IMR-90 (cell line): ENCODE measurements around the gene ANXA2. TPM values are rescaled to one million over a fixed set of nuclear protein-coding genes. Genes with fewer than 3 reads are reported as not detected.
A peak's percentile ranks its signal among the peaks of the same experiment; 100 is the strongest.

Source experiments
- ATAC-seq: fragments of 200-7000 bp; cut with Tn5 transposase; 2 replicates; pipeline ENCODE4 v1.9.1; 2020; ENCODE audit warnings: low read depth, mild to moderate bottlenecking, moderate library complexity
- BruUV-seq: library from RNA; stranded (reverse); fragments of 400-500 nt; replicated peaks from 2 replicates; lab custom pipeline; 2021; lab: Mats Ljungman, UMichigan
- CTCF ChIA-PET: fragments of 300-600 bp; formaldehyde crosslinking; extraction: SDS; loops from one replicate; lab custom pipeline; 2021; ENCODE audit warnings: antibody characterized with exemption; lab: Yijun Ruan, JAX
- POLR2A ChIA-PET: fragments of 300-600 bp; sonication (Branson Sonifier 250); formaldehyde crosslinking; loops from one replicate; lab custom pipeline; 2022; ENCODE audit warnings: antibody characterized with exemption; ENCODE audit not compliant: unreplicated experiment; lab: Charles Lee
- DNase-seq: peaks from one replicate; pipeline ENCODE4 v3.0.0; 2013
- H2AFZ ChIP-seq: replicated peaks from 2 replicates; pipeline ENCODE3; 2013; ENCODE audit warnings: low read length, mild to moderate bottlenecking; ENCODE audit not compliant: poor library complexity
- H2AK5ac ChIP-seq: 2 replicates; pipeline ENCODE4 v1.6.1; 2013; ENCODE audit warnings: low read depth, low read length, inconsistent platforms
- H2AK9ac ChIP-seq: replicated peaks from 2 replicates; pipeline ENCODE3; 2013; ENCODE audit warnings: mild to moderate bottlenecking, low read depth, low read length, moderate library complexity; ENCODE audit not compliant: poor library complexity
- H2BK120ac ChIP-seq: 2 replicates; pipeline ENCODE4 v1.6.1; 2013; ENCODE audit warnings: low read depth, low read length, inconsistent platforms
- H2BK15ac ChIP-seq: 3 replicates; pipeline ENCODE4 v1.6.1; 2013; ENCODE audit warnings: low read depth, low read length, inconsistent platforms
- H2BK20ac ChIP-seq: 2 replicates; pipeline ENCODE4 v1.6.1; 2013; ENCODE audit warnings: low read depth, mild to moderate bottlenecking, inconsistent platforms, low read length, moderate library complexity
- H2BK5ac ChIP-seq: 2 replicates; pipeline ENCODE4 v1.6.1; 2013; ENCODE audit warnings: mild to moderate bottlenecking, low read depth, low read length, inconsistent platforms; ENCODE audit not compliant: poor library complexity, severe bottlenecking
- H3K14ac ChIP-seq: replicated peaks from 2 replicates; pipeline ENCODE4 v1.6.1; 2013; ENCODE audit warnings: low read depth, low read length, inconsistent platforms
- H3K18ac ChIP-seq: 2 replicates; pipeline ENCODE4 v1.6.1; 2013; ENCODE audit warnings: low read depth, low read length, control low read depth
- H3K23ac ChIP-seq: 2 replicates; pipeline ENCODE4 v1.6.1; 2013; ENCODE audit warnings: low read depth, low read length, inconsistent platforms
- H3K27ac ChIP-seq: 2 replicates; pipeline ENCODE4 v1.5.1; 2013; ENCODE audit warnings: mild to moderate bottlenecking, control low read depth, low read length; ENCODE audit not compliant: insufficient read depth
- H3K27me3 ChIP-seq: 2 replicates; pipeline ENCODE4 v1.6.1; 2013; ENCODE audit warnings: low read length; ENCODE audit not compliant: control insufficient read depth, insufficient read depth
- H3K36me3 ChIP-seq: 2 replicates; pipeline ENCODE4 v1.6.1; 2013; ENCODE audit warnings: low read length, mixed read lengths; ENCODE audit not compliant: control insufficient read depth, insufficient read depth
- H3K4ac ChIP-seq: 2 replicates; pipeline ENCODE4 v1.6.1; 2013; ENCODE audit warnings: low read depth, low read length, inconsistent platforms
- H3K4me1 ChIP-seq: 2 replicates; pipeline ENCODE4 v1.6.1; 2013; ENCODE audit warnings: low read length, mixed read lengths; ENCODE audit not compliant: control insufficient read depth, insufficient read depth
- H3K4me2 ChIP-seq: 2 replicates; pipeline ENCODE4 v1.6.1; 2013; ENCODE audit warnings: low read depth, mild to moderate bottlenecking, control low read depth, low read length, moderate library complexity
- H3K4me3 ChIP-seq: 2 replicates; pipeline ENCODE4 v1.5.1; 2013; ENCODE audit warnings: low read depth, mild to moderate bottlenecking, control low read depth, low read length, moderate library complexity; ENCODE audit not compliant: insufficient read depth
- H3K56ac ChIP-seq: 2 replicates; pipeline ENCODE4 v1.6.1; 2013; ENCODE audit warnings: low read length, inconsistent platforms; ENCODE audit not compliant: insufficient read depth; ENCODE audit errors: extremely low read depth
- H3K79me1 ChIP-seq, 2 experiments: 2 replicates each; pipeline ENCODE4 v1.6.1; 2013; ENCODE audit warnings: low read length in 2 of 2, inconsistent platforms in 1 of 2, low read depth in 1 of 2
- H3K9ac ChIP-seq: 2 replicates; pipeline ENCODE4 v1.6.1; 2013; ENCODE audit warnings: low read depth, low read length, control low read depth
- H3K9me1 ChIP-seq: 2 replicates; pipeline ENCODE4 v1.6.1; 2013; ENCODE audit warnings: low read length, inconsistent platforms; ENCODE audit not compliant: insufficient read depth
- H3K9me3 ChIP-seq: 2 replicates; pipeline ENCODE4 v1.6.1; 2013; ENCODE audit warnings: low read length; ENCODE audit not compliant: control insufficient read depth, insufficient read depth
- H4K20me1 ChIP-seq: 2 replicates; pipeline ENCODE4 v1.6.1; 2013; ENCODE audit warnings: low read length, inconsistent platforms; ENCODE audit not compliant: insufficient read depth
- H4K5ac ChIP-seq: 2 replicates; pipeline ENCODE4 v1.6.1; 2013; ENCODE audit warnings: mild to moderate bottlenecking, low read depth, low read length, control low read depth
- H4K8ac ChIP-seq, 2 experiments: 2 replicates each; pipeline ENCODE4 v1.6.1; 2013; ENCODE audit warnings: low read depth in 2 of 2, low read length in 2 of 2, control low read depth in 1 of 2, inconsistent platforms in 1 of 2
- H4K91ac ChIP-seq: 2 replicates; pipeline ENCODE4 v1.6.1; 2013; ENCODE audit warnings: low read depth, low read length, inconsistent platforms; ENCODE audit not compliant: insufficient read depth
- BHLHE40 ChIP-seq: fragments of 150-350 bp; IDR thresholded peaks from 2 replicates; pipeline ENCODE4 v1.6.1; 2016; ENCODE audit warnings: mild to moderate bottlenecking, low read depth, low read length
- CEBPB ChIP-seq: IDR thresholded peaks from 2 replicates; pipeline ENCODE4 v1.6.1; 2012; ENCODE audit warnings: low read depth, low read length, improper control_type of control experiment
- FOS ChIP-seq: fragments of 150-350 bp; IDR thresholded peaks from 2 replicates; pipeline ENCODE4 v1.6.1; 2016; ENCODE audit warnings: low read depth, low read length
- MAFK ChIP-seq: IDR thresholded peaks from 2 replicates; pipeline ENCODE4 v1.6.1; 2012; ENCODE audit warnings: low read depth, low read length, improper control_type of control experiment
- MAZ ChIP-seq: IDR thresholded peaks from 2 replicates; pipeline ENCODE4 v1.6.1; 2012; ENCODE audit warnings: low read depth, mild to moderate bottlenecking, low read length, improper control_type of control experiment, moderate library complexity, borderline replicate concordance
- MXI1 ChIP-seq: IDR thresholded peaks from 2 replicates; pipeline ENCODE4 v1.6.1; 2012; ENCODE audit warnings: low read depth, mild to moderate bottlenecking, low read length, moderate library complexity, borderline replicate concordance
- POLR2A ChIP-seq: IDR thresholded peaks from 2 replicates; pipeline ENCODE4 v1.6.1; 2012; ENCODE audit warnings: mild to moderate bottlenecking, low read depth, low read length
- RAD21 ChIP-seq: IDR thresholded peaks from 2 replicates; pipeline ENCODE4 v1.6.1; 2012; ENCODE audit warnings: low read length, improper control_type of control experiment
- RCOR1 ChIP-seq: IDR thresholded peaks from 2 replicates; pipeline ENCODE4 v1.6.1; 2012; ENCODE audit warnings: mild to moderate bottlenecking, low read length, improper control_type of control experiment; ENCODE audit not compliant: insufficient replicate concordance
- WGBS, 2 experiments: methylation state at CpG; one replicate each; pipeline versions ENCODE4 v1.1.5 to v1.1.7; 2013; ENCODE audit warnings: missing lambda C conversion rate in 2 of 2; ENCODE audit not compliant: insufficient read length in 1 of 2; ENCODE audit errors: extremely low coverage in 2 of 2; 5-methylcytosine and 5-hydroxymethylcytosine counted together
- dilution Hi-C: fragments of 300-500 bp; cut with HindIII; formaldehyde crosslinking; loops from one replicate; pipeline ENCODE4 v1.14.3; 2018; ENCODE audit warnings: low sequenced_read_pairs; ENCODE audit not compliant: unreplicated experiment
- in situ Hi-C: fragments of 300-500 bp; cut with MboI; formaldehyde crosslinking; loops from 3 replicates; pipeline ENCODE4 v1.14.3; 2019; ENCODE audit warnings: low sequenced_read_pairs, inconsistent platforms, mixed read lengths
- intact Hi-C: fragments of 100-400 bp; cut with micrococcal nuclease; formaldehyde crosslinking; loops from 2 replicates; pipeline ENCODE4 v1.10.0; 2022
- polyA plus RNA-seq, 3 experiments: library from polyadenylated mRNA; depleted of rRNA; stranded (reverse); fragments of >200 nt; gene quantifications; 2 replicates each; pipeline ENCODE4 v1.2.3, GENCODE V29; 2012; ENCODE audit warnings: low replicate concordance in 1 of 3
- total RNA-seq: library from RNA; depleted of rRNA; stranded (reverse); fragments of >200 nt; gene quantifications from 2 replicates; pipeline ENCODE4 v1.2.3, GENCODE V29; 2012
- TF ChIP-seq, protein P1 (sequence below): conservative IDR thresholded peaks from 2 replicates; pipeline ENCODE4 v1.5.1; 2012; ENCODE audit warnings: mild to moderate bottlenecking, low read depth, low read length, improper control_type of control experiment

Gene ANXA2
- total and polyA plus RNA-seq, 2 of the 4 experiments (the other 2 are of a cell fraction): 7,454 to 8,412 TPM

DNA sequence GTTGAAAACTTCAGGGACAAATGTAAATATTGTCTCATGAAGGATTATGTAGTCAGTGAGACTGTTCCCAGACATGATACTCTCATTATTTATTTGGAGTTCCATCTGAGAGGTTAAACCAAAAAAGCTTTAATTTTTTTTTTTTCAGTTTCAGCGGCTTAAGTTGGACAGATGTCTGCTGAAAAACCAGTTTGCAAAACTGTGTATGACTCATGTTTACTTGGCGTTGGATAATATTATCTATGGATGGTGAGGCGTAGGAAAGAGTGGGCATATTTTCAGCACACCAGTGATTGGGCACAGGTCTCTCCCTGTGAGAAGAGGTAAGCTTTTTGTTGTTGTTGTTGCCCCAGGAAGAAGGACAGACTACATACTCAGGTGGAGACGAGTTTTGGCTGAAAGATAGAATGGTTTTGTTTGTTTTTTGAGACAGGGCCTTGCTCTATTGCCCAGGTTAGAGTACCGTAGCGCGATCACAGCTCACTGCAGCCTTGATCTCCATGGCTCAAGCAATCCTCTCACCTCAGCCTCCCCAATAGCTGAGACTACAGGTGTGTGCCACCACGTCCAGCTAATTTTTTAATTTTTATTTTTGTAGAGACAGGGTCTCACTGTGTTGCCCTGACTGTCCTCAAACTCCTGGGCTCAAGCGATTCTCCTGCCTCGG, 16.4 kb upstream of the ANXA2 start:
- 5% methylated on average over 3 of the region's 10 CpGs; no CpG with 5 or more reads in 1 of the 2 experiments for WGBS, 2 experiments
- ATAC-seq (peak; percentile 89), DNase-seq (peak; percentile 78)
- H3K9ac ChIP-seq: no peak overlapping the region
- no peaks in the 10 kb centered on the region for H3K27me3 ChIP-seq
- peaks cover 2% of the 10 kb centered on the region; the same call in 1 of the 2 replicates for H4K20me1 ChIP-seq
- no peak overlapping the region for H2AK9ac ChIP-seq
- H3K18ac ChIP-seq: peak overlapping the region; percentile 25; the same call in 1 of the 2 replicates
- no peak overlapping the region for H3K4me3 ChIP-seq
- H2BK120ac ChIP-seq: no peak overlapping the region
- H3K27ac ChIP-seq: no peak overlapping the region
- no peak overlapping the region for H3K56ac ChIP-seq
- dilution Hi-C loops: no loop called here
- no peak overlapping the region for H3K14ac ChIP-seq
- BruUV-seq: no TSS peak
- peak overlapping the region; percentile 26; the same call in 1 of the 2 replicates for H3K4ac ChIP-seq
- H3K79me1 ChIP-seq: peaks cover 0 to 4% of the 10 kb centered on the region in 2 experiments; a peak in 2 of 4 replicates
- no peaks in the 10 kb centered on the region for H3K9me3 ChIP-seq
- in situ Hi-C loops: no loop called here
- no peak for TF ChIP-seq MAZ
- TF ChIP-seq MXI1: no peak
- TF ChIP-seq FOS: peak; percentile 83
- TF ChIP-seq POLR2A: no peak
- no peak for TF ChIP-seq MAFK
- peak; percentile 50; the same call in 1 of the 2 replicates for TF ChIP-seq CEBPB
- no peak for TF ChIP-seq RAD21
- TF ChIP-seq, protein P1, sequence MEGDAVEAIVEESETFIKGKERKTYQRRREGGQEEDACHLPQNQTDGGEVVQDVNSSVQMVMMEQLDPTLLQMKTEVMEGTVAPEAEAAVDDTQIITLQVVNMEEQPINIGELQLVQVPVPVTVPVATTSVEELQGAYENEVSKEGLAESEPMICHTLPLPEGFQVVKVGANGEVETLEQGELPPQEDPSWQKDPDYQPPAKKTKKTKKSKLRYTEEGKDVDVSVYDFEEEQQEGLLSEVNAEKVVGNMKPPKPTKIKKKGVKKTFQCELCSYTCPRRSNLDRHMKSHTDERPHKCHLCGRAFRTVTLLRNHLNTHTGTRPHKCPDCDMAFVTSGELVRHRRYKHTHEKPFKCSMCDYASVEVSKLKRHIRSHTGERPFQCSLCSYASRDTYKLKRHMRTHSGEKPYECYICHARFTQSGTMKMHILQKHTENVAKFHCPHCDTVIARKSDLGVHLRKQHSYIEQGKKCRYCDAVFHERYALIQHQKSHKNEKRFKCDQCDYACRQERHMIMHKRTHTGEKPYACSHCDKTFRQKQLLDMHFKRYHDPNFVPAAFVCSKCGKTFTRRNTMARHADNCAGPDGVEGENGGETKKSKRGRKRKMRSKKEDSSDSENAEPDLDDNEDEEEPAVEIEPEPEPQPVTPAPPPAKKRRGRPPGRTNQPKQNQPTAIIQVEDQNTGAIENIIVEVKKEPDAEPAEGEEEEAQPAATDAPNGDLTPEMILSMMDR: no peak
- TF ChIP-seq BHLHE40: no peak
- no peak for TF ChIP-seq RCOR1
- peaks cover 4% of the 10 kb centered on the region; the same call in 1 of the 2 replicates for H3K9me1 ChIP-seq
- POLR2A ChIA-PET: interaction anchor here (0.6 kb wide), 1 partner anchor 13 kb away, joined by 3 read pairs; no protein-coding TSS in a partner anchor
- no peak overlapping the region for H3K23ac ChIP-seq
- no peak overlapping the region for H4K8ac ChIP-seq
- H3K36me3 ChIP-seq: no peaks in the 10 kb centered on the region
- CTCF ChIA-PET: interaction anchor here (0.5 to 0.8 kb wide), 2 partner anchors 23 to 1451 kb away, joined by 3 to 4 read pairs; no protein-coding TSS in a partner anchor
- no peak overlapping the region for H2BK20ac ChIP-seq
- H2BK5ac ChIP-seq: no peak overlapping the region
- no peak overlapping the region for H4K91ac ChIP-seq
- no peak overlapping the region for H3K4me2 ChIP-seq
- H3K4me1 ChIP-seq: peaks cover 5% of the 10 kb centered on the region
- H2BK15ac ChIP-seq: no peak overlapping the region
- 0 out of 2 replicates have a peak overlapping the region, but pooled peaks have one; percentile 18 for H2AK5ac ChIP-seq
- H4K5ac ChIP-seq: no peak overlapping the region
- H2AFZ ChIP-seq: no peak overlapping the region
- intact Hi-C loops: no loop called here
